HG03280 (cell line): ENCODE data around the gene ABCB8.
"Not testable (repeated sequence)": the region's sequence is repeated elsewhere in the genome, so short reads cannot be mapped to it uniquely, and the experiment has no call there.

Source experiments
- ATAC-seq: cut with Tn5 transposase; IDR thresholded peaks from one replicate; pipeline ENCODE4 v1.9.1; 2021; ENCODE audit warnings: mild to moderate bottlenecking, moderate library complexity; ENCODE audit not compliant: unreplicated experiment

Gene ABCB8

GRCh38 chr7:150997817-150998216 is 30.4 kb upstream of the ABCB8 start:
- no peak for ATAC-seq

DNA sequence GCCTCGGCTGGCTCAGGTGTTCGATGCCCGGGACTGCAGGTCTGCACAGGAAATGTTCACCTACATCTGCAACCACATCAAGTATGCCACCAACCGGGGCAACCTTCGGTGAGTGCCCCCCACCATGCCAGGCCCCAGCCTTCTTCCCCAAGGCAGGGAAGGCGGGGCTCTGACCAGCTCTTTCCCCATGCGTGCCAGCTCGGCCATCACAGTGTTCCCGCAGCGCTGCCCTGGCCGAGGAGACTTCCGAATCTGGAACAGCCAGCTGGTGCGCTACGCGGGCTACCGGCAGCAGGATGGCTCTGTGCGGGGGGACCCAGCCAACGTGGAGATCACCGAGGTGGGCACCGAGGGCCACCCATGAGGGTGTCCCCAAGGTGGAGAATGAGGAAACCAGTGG is 29.9 kb upstream of the ABCB8 start:
- ATAC-seq, result no peak

- ATAC-seq, result no peak
Measured at GRCh38 chr7:150999001-150999400, 29.2 kb upstream of the ABCB8 start.

DNA sequence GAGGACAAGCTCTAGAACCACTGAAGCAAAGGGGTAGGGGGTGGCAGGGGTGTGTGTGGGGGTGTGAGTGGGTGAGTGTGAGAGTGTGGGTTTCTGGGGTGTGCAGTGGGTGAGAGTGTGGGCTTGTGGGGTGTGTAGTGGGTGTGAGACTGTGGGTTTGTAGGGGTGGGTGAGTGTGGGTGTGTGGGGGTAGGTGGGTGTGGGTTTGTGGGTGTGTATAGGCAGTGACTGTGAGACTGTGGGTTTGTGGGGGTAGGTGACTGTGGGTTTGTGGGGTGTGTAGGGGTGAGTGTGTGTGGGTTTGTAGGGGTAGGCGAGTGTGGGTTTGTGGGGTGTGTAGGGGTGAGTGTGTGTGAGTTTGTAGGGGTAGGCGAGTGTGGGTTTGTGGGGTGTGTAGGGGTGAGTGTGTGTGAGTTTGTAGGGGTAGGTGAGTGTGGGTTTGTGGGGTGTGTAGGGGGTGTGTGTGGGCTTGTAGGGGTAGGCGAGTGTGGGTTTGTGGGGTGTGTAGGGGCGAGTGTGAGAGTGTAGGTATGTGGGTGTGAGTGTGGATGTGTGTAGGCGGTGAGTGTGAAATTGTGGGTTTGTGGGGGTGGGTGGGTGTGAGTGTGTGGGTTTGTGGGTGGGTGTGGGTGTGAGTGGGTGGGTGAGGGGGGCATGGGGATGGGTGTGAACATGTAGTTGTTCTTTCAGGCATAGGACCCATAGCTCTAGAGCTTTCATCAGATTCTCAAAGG is 28.6 kb upstream of the ABCB8 start:
- ATAC-seq, result no peak

- ATAC-seq, result no peak
Measured at GRCh38 chr7:151000897-151001495, 27.3 kb upstream of the ABCB8 start.

GRCh38 chr7:151001546-151001945 is 26.7 kb upstream of the ABCB8 start:
- no peak for ATAC-seq

DNA sequence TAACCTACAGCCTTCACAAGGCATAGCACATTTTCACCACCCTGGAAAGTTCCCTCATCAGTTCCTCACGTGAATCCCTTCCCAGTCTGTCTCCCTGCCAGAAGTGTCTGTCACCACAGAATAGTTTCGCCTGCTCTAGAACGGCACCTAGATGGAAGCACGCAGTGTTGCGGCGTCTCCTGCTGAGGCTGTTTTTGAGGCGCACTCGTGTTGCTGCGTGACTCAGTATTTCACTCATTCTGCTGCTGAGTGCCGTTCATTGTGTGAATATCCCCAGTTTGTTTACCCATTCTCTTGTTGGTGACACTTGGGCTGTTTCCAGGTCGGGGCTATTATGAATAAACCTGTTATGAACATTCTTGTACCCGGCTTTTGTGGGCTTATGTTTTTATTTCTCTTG is 24.7 kb upstream of the ABCB8 start:
- no peak for ATAC-seq

GRCh38 chr7:151005566-151005965 is 22.7 kb upstream of the ABCB8 start:
- no peak for ATAC-seq

DNA sequence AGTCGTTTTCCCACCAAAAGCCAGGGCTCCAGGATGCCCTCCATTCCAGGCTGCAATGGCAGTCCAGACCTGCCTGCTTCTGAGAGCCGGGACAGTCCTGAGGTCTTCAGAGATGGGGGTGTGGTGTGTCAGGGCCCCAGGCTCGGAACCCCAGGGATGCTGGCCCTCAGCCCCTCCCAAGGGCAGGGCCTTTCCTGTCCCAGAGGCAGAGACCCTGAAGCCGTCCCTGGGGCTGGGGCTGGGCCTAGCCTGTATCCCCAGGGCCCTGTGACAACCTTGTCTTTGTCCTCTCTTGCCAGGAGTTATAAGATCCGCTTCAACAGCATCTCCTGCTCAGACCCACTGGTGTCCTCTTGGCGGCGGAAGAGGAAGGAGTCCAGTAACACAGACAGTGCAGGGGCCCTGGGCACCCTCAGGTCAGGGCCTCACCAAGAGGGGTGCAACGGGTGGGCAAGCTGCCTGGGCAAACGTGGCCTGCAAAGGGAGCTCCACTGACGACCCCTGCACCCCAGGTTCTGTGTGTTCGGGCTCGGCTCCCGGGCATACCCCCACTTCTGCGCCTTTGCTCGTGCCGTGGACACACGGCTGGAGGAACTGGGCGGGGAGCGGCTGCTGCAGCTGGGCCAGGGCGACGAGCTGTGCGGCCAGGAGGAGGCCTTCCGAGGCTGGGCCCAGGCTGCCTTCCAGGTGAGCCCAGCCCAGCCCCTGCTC is 21.5 kb upstream of the ABCB8 start:
- ATAC-seq, result no peak

DNA sequence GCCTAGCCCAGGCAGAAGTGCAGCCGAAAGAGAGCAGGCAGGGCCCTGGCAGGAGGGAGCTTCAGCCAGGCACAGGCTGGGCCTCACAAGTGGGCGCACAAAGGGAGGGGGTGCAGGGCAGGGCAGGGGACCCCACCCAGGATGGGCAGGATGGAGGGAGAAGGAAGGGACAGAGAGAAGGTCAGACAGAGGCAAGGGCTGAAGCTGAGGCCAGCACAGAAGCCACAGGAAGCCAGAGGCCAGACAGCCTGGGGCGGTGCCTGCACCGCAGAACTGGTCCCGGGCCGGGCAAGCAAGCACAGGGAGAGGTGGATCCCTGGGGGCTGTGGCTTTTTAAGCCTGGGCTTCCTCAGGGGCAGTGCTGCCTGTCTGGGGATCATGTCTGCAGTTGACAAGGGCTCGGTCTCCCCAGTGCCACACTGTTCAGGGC is 20.8 kb upstream of the ABCB8 start:
- no peak for ATAC-seq

- no peak for ATAC-seq
Measured at GRCh38 chr7:151008143-151008510, 20.1 kb upstream of the ABCB8 start.

DNA sequence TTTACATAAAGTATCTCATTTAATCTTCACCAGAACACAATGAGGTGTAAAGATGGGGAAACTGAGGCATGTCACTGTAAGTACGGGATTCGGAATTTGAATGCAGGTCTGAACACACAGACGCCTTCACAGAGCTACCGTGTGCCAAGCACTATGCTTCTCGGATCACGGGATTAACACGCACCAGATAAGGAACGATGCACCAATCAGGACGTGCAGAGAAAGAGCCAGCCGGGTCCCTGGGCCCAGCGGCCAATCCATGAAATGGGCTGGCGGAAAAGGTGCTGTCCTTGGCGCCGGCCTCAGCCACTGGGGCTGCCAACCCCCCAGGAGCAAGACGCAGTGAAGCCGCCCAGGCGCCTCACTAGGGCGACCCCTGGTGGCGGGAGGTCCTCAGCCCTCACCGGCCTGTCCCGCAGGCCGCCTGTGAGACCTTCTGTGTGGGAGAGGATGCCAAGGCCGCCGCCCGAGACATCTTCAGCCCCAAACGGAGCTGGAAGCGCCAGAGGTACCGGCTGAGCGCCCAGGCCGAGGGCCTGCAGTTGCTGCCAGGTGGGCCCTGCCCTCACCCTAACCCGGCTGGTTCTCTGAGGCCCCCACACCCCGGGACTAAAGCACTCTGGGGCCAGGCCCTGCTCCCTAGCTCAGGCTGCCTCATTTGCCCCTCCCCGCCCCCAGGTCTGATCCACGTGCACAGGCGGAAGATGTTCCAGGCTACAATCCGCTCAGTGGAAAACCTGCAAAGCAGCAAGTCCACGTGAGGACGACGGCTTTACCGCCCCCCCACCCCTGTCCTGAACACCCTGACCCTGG is 19.5 kb upstream of the ABCB8 start:
- peak; percentile 85 for ATAC-seq

- no peak for ATAC-seq
Measured at GRCh38 chr7:151009327-151010036, 18.8 kb upstream of the ABCB8 start.

GRCh38 chr7:151010037-151010306 is 18.3 kb upstream of the ABCB8 start:
- ATAC-seq, result no peak

GRCh38 chr7:151010307-151011096 is 17.7 kb upstream of the ABCB8 start:
- no peak for ATAC-seq

GRCh38 chr7:151011097-151011409 is 17.2 kb upstream of the ABCB8 start:
- ATAC-seq, result no peak

GRCh38 chr7:151011616-151012015 is 16.6 kb upstream of the ABCB8 start:
- ATAC-seq, result not testable (repeated sequence)

DNA sequence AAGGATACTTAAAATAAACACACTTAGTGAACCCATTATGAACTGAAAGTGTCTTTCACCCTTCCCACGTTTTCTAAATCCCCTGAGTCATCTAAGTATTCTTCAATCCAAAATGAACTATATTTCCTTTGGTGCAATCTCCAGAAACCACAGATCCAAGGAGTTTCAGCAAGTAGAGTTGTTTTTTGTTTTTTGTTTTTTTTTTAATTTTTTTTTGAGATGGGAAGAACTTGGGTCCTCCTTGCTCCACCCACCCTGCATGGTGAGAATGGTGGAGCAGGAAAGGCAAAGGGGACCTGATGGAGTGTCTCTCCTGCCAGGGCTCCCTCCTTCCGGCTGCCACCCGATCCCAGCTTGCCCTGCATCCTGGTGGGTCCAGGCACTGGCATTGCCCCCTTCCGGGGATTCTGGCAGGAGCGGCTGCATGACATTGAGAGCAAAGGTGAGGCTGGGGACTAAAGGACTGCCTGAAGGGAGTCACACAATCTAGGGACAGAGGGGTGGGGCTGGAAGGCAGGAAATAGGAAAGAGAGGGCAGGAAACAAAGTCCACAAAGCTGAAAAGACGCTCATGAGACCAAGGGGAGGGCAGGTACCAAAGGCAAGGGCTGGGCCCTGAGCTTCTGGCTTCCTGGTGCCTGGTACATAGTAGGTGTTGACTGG is 16.1 kb upstream of the ABCB8 start:
- ATAC-seq, result no peak

- no peak for ATAC-seq
Measured at GRCh38 chr7:151012911-151013347, 15.3 kb upstream of the ABCB8 start.

- no peak for ATAC-seq
Measured at GRCh38 chr7:151013356-151013732, 14.9 kb upstream of the ABCB8 start.
